ENCODE results near the gene BRAT1.
A peak's percentile ranks its signal among the peaks of the same experiment; 100 is the strongest.

DNA sequence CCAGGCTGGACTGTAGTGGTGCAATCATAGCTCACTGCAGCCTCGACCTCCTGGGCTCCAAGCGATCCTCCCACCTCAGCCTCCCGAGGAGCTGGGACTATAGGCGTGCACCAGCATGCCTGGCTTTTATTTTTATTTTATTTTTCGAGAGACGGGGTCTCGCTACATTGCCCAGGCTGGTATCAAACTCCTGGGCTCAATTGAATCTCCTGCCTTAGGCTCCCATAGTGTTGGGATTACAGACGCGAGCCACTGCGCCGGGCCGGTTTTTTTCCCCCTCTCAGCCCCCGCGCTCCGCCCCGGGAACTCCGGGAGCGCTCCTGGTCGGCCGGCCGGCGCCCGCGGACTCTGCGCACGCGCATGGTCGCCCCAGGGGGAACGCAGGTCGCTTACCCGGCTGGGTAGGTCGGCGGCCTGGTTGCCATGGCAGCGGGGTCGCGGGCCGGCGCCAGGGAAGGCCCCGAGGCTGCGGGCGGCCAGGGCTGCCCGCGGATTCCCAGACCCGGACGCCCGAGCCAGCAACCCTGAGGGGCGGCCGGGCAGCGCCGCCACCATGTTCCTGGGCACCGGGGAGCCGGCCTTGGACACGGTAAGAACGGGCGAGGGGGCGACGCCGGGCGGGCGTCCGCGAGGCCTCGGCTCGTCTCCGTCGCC, 3.4 kb upstream of the BRAT1 start, which contains the start of gene IQCE:
- TF ChIP-seq POLR2A (IDR thresholded peaks at IDR 0.05; ENCODE audit: low read length) (peak; percentile 31), GATA1 (IDR thresholded peaks at IDR 0.05; ENCODE audit: low read depth, low read length) (no peak)
